Heart left ventricle (tissue), 16 donors: Measurements from ENCODE around the gene ZNF638. TPM values are rescaled to one million over a fixed set of nuclear protein-coding genes. Genes with fewer than 3 reads are reported as not detected.

Experiments
- ATAC-seq, 4 donors: fragments of 200-7000 bp; cut with Tn5 transposase; one replicate each; pipeline ENCODE4 v1.9.1; 2020 to 2022; ENCODE audit warnings: moderate library complexity in 4 of 4, mild to moderate bottlenecking in 3 of 4, moderate number of reproducible peaks in 1 of 4
- DNase-seq, 5 donors: peaks; one replicate each; pipeline ENCODE4 v3.0.0-alpha.2; 2020
- H3K27ac ChIP-seq, 12 donors: fragments of 200-600 bp; sonication (generic) in 4 of 12; one replicate each; pipeline versions ENCODE4 v1.5.0 to v1.8.0; 2016 to 2022; ENCODE audit warnings: mild to moderate bottlenecking in 2 of 12
- H3K27me3 ChIP-seq, 9 donors: fragments of 200-600 bp; sonication (generic) in 2 of 9; one replicate each; pipeline versions ENCODE4 v1.5.1 to v1.8.0; 2016 to 2022; ENCODE audit warnings: mild to moderate bottlenecking in 3 of 9
- H3K36me3 ChIP-seq, 9 donors: fragments of 200-600 bp; sonication (generic) in 2 of 9; one replicate each; pipeline versions ENCODE4 v1.5.0 to v1.8.0; 2018 to 2022; ENCODE audit warnings: mild to moderate bottlenecking in 2 of 9
- H3K4me1 ChIP-seq, 12 donors: fragments of 200-600 bp; sonication (generic) in 4 of 12; one replicate each; pipeline versions ENCODE4 v1.5.0 to v1.8.0; 2016 to 2022; ENCODE audit warnings: mild to moderate bottlenecking in 3 of 12
- H3K4me3 ChIP-seq, 12 donors: fragments of 200-600 bp; sonication (generic) in 4 of 12; one replicate each; pipeline versions ENCODE4 v1.5.0 to v1.8.0; 2017 to 2022; ENCODE audit warnings: mild to moderate bottlenecking in 9 of 12, moderate library complexity in 4 of 12
- H3K9me3 ChIP-seq, 12 donors: fragments of 200-600 bp; sonication (generic) in 4 of 12; one replicate each; pipeline versions ENCODE4 v1.5.0 to v1.8.0; 2016 to 2022; ENCODE audit warnings: mild to moderate bottlenecking in 1 of 12
- POLR2A ChIP-seq, 2 donors: fragments of 450-650 bp; IDR thresholded peaks; one replicate each; pipeline ENCODE4 v1.6.1; 2017; ENCODE audit warnings: antibody characterized with exemption in 2 of 2, mild to moderate bottlenecking in 2 of 2, moderate library complexity in 2 of 2
- WGBS, 4 donors: extraction: QIAGEN DNeasy Blood & Tissue Kit in 2 of 4; methylation state at CpG; one replicate each; pipeline versions ENCODE4 v1.1.5 to v1.1.7; 2013 to 2018; 5-methylcytosine and 5-hydroxymethylcytosine counted together
- intact Hi-C, 10 donors: fragments of 100-400 bp; cut with DNase I; formaldehyde crosslinking; loops; one replicate each; pipeline versions ENCODE4 v1.11.1 to v1.14.2; 2022
- polyA plus RNA-seq, 2 donors: library from polyadenylated mRNA; stranded (reverse); fragments of 200-250 nt; gene quantifications; one replicate each; pipeline ENCODE4 v1.2.3, GENCODE V29; 2013
- total RNA-seq, 9 donors: library from RNA; depleted of rRNA in 2 of 9; stranded (reverse); fragments of >200 nt in 2 of 9; fragmentation: NEBNext Ultra II Directional in 3 of 9; extraction: Animal tissue kit (Norgen Biotek cat#: 25700) in 3 of 9; gene quantifications; one replicate each; pipeline versions ENCODE4 v1.1.0 to v1.2.4, GENCODE V29; 2016 to 2023
- TF ChIP-seq, protein P1 (sequence below), 12 donors: fragments of 200-600 bp; sonication (generic) in 4 of 12; IDR thresholded peaks; one replicate each; pipeline versions ENCODE4 v1.5.0 to v1.8.0; 2018 to 2022; ENCODE audit warnings: antibody characterized with exemption in 12 of 12, mild to moderate bottlenecking in 5 of 12
- donor health status: ischemic (EF 13 %, LVEDD 7.1; RV severe dilation, severe dysfunction).
- donor health status: healthy with polysubstance abuse.
- donor health status: DM: no; HTN: yes; CAD: no.
- donor health status: DM: no; HTN: no; CAD: no.
- donor health status: ischemic (EF 25% LVEDD 6.9; RV normal size, moderate dysfunction).
- donor health status: ischemic (EF 25% LVEDD 5.7; RV mildly dilated, moderate dysfunction).
- donor health status: healthy.
- donor health status: DM: yes; HTN: yes; CAD: no.
- donor health status: ischemic (EF 35%, LVEDD 5.7; RV mildly dilated, moderate dysfunction).
- donor health status: nonischemic (EF 11% LVEDD 7.7; RV severe dilation, severe dysfunction).
- donor health status: DM: yes; HTN: yes; CAD: no.
- donor health status: PGD.
- donor health status: ischemic (EF 29% LVEDD 5.4; RV normal size, mild dysfunction).
- donor health status: nonischemic (EF 23%, LVEDD 6.1; RV moderate dilation, normal function).

ZNF638 gene
- total and polyA plus RNA-seq, 11 donors: 48.6 to 118 (median 84.1) TPM

DNA sequence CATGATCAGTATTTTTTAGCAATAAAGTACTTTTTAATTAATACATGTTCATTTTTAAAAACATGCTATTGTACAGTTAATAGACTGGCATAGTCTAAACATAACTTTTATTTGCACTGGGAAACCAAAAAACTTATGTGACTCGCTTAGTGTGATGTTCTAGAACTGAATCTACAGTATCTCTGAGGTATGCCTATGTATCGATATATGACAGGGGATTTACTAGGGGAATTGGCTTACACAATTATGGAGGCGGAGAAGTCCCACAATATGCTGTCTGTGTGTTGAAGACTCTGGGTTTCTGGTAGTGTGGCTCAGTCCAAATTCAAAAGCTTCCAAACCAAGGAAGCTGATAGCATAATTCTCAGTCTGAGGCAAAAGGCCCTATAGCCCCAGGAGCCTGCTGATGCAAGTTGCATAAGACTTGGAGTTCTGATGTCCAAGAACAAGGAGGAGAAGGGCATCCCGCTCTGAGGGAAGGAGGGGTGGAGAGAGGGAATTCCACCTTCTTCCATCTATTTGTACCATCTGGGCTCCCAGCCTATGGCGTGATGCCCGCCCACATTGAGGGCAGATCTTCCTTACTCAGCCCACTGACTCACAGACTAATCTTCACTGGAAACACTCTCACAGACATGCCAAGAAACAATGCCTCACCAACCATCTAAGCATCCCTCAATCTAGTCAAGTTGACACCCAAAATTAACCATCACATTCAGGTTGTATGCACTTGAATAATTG is 27.5 kb downstream of the ZNF638 start:
- no peak overlapping the region for H3K27ac ChIP-seq
- no peak for DNase-seq
- WGBS, 4 donors: 94 to 97% (median 95%) methylated on average over 6 of the region's 6 CpGs
- H3K9me3 ChIP-seq: no peaks in the 10 kb centered on the region
- no peak overlapping the region for H3K4me3 ChIP-seq
- intact Hi-C loops: no loop called here
- peak in 2 of 4 donors; percentile 29 to 34 for ATAC-seq
- peaks cover 0 to 17% (median 2%) of the 10 kb centered on the region in 12 donors for H3K4me1 ChIP-seq
- H3K27me3 ChIP-seq: no peaks in the 10 kb centered on the region
- TF ChIP-seq POLR2A (IDR thresholded peaks at IDR 0.05): no peak
- TF ChIP-seq, protein P1, sequence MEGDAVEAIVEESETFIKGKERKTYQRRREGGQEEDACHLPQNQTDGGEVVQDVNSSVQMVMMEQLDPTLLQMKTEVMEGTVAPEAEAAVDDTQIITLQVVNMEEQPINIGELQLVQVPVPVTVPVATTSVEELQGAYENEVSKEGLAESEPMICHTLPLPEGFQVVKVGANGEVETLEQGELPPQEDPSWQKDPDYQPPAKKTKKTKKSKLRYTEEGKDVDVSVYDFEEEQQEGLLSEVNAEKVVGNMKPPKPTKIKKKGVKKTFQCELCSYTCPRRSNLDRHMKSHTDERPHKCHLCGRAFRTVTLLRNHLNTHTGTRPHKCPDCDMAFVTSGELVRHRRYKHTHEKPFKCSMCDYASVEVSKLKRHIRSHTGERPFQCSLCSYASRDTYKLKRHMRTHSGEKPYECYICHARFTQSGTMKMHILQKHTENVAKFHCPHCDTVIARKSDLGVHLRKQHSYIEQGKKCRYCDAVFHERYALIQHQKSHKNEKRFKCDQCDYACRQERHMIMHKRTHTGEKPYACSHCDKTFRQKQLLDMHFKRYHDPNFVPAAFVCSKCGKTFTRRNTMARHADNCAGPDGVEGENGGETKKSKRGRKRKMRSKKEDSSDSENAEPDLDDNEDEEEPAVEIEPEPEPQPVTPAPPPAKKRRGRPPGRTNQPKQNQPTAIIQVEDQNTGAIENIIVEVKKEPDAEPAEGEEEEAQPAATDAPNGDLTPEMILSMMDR (IDR thresholded peaks at IDR 0.05): no peak
- peaks cover 0 to 88% (median 86%) of the 10 kb centered on the region in 9 donors for H3K36me3 ChIP-seq

DNA sequence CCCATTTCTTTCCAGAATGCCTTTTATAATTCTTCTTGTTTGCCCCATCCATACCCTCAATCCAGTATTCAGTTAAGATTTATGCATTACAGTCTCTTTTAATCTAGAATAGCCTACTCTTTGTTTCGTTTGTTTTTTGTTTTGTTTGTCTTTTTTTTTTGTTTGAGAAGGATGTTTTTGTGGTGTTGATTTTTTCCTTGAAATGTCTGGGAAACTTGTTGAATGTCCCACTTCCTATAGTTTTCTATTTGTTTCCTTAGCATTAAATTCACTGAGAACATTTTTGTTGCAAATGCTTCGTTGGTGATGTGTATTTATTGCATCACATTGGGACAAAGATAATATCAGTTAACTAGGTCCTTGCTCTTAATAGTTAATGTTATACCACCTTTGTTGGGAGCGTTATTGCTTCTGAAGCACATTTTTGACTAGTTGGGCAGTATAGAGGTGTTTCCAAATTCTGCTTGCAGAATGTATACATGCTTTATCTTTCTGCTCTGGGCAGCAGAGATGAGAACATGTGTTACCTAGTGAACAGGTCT is 28.9 kb downstream of the ZNF638 start:
- intact Hi-C loops: no loop called here
- Histone ChIP-seq H3K36me3 (peaks cover 0 to 100% (median 99%) of the 10 kb centered on the region in 9 donors), H3K4me1 (peaks cover 0 to 13% (median 2%) of the 10 kb centered on the region in 12 donors), H3K27ac (no peak overlapping the region), H3K27me3 (no peaks in the 10 kb centered on the region), H3K9me3 (no peaks in the 10 kb centered on the region), H3K4me3 (no peak overlapping the region)
- 87 to 88% (median 87%) methylated on average over 3 of the region's 3 CpGs for WGBS, 4 donors
- TF ChIP-seq POLR2A (IDR thresholded peaks at IDR 0.05): no peak
- TF ChIP-seq, protein P1 (IDR thresholded peaks at IDR 0.05): no peak
- ATAC-seq (no peak), DNase-seq (no peak)

DNA sequence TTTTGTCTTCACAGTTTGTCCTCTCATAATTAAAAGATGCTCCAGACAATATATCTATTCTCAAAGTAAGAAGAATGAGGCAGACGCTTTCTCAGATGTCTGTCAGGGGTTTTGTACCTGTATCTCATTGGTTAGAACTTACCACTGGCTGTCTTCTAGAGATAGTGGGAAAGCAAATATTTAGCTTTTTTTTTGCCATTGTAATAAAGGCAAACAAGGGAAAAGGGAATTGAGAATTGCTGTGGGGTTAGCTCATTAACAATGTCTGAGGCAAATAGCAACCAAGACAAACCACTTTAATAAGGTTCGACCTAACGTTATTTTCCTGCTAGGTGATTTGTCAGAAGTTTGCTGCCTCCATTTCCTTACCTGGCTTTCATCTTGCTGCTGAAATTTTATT is 30.0 kb downstream of the ZNF638 start:
- no peak for DNase-seq
- H3K4me1 ChIP-seq: peaks cover 0 to 8% (median 2%) of the 10 kb centered on the region in 12 donors
- H3K27ac ChIP-seq: no peak overlapping the region
- intact Hi-C loops: no loop called here
- no peaks in the 10 kb centered on the region for H3K27me3 ChIP-seq
- 77 to 81% (median 79%) methylated on average over 3 of the region's 3 CpGs for WGBS, 4 donors
- H3K9me3 ChIP-seq: no peaks in the 10 kb centered on the region
- peaks cover 0 to 100% (median 99%) of the 10 kb centered on the region in 9 donors for H3K36me3 ChIP-seq
- no peak overlapping the region for H3K4me3 ChIP-seq
- TF ChIP-seq POLR2A (IDR thresholded peaks at IDR 0.05): no peak
- TF ChIP-seq, protein P1 (IDR thresholded peaks at IDR 0.05): no peak
- no peak for ATAC-seq

DNA sequence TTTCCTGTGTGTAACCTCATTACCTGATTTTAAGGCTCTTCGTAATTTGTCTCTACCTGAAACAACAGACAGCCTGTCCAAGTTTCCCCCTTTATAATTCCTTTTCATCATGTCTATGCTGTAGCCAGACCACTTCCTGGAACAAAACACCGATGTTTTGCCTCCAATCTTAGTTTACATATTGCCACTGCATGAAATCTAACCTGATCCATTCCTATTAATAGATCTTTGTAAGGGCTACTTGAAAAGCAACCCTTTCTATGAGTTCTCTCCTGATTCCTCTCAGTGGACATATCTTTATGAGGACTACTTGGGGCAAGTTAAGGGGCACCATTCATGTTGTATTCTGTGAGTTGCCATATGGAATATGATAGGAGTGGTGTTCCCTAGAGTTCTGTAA is 30.9 kb downstream of the ZNF638 start:
- Histone ChIP-seq H3K4me1 (peaks cover 0 to 8% (median 2%) of the 10 kb centered on the region in 12 donors), H3K4me3 (no peak overlapping the region), H3K27ac (no peak overlapping the region), H3K27me3 (no peaks in the 10 kb centered on the region), H3K36me3 (peaks cover 0 to 100% (median 99%) of the 10 kb centered on the region in 9 donors), H3K9me3 (no peaks in the 10 kb centered on the region)
- DNase-seq: no peak
- ATAC-seq: no peak
- intact Hi-C loops: no loop called here
- whole genome bisulfite sequencing, 4 donors: 46 to 82% (median 65%) methylated on average over 2 of the region's 2 CpGs
- TF ChIP-seq POLR2A (IDR thresholded peaks at IDR 0.05): no peak
- TF ChIP-seq, protein P1 (IDR thresholded peaks at IDR 0.05): no peak
